A673 (cell line): ENCODE measurements around the gene MGAT4D. TPM values are rescaled to one million over a fixed set of nuclear protein-coding genes. Genes with fewer than 3 reads are reported as not detected.
"Not testable (repeated sequence)": the region's sequence is repeated elsewhere in the genome, so short reads cannot be mapped to it uniquely, and the experiment has no call there.

Experiments
- BruUV-seq: library from RNA; stranded (reverse); fragments of 400-500 nt; replicated peaks from 2 replicates; lab custom pipeline; 2021; lab: Mats Ljungman, UMichigan
- CTCF ChIA-PET: fragments of 300-600 bp; sonication (Branson Sonifier 250); formaldehyde crosslinking; loops from one replicate; lab custom pipeline; 2022; ENCODE audit warnings: antibody characterized with exemption; lab: Charles Lee
- POLR2A ChIA-PET: fragments of 300-600 bp; sonication (Branson Sonifier 250); formaldehyde crosslinking; loops from one replicate; lab custom pipeline; 2022; ENCODE audit warnings: antibody characterized with exemption; ENCODE audit not compliant: low non-redundant PET; lab: Charles Lee
- DNase-seq: peaks from one replicate; pipeline ENCODE4 v3.0.0-alpha.2; 2015; ENCODE audit warnings: low spot score
- H3K27ac ChIP-seq: fragments of 200-600 bp; sonication (generic); 2 replicates; pipeline ENCODE4 v1.5.1; 2016; ENCODE audit warnings: mixed run types, low read depth, mild to moderate bottlenecking, mixed read lengths, antibody characterized with exemption, low read length; ENCODE audit not compliant: poor library complexity, severe bottlenecking
- H3K27me3 ChIP-seq: fragments of 200-600 bp; sonication (generic); replicated peaks from 2 replicates; pipeline ENCODE4 v1.6.1; 2017; ENCODE audit warnings: mixed run types, low read depth, mild to moderate bottlenecking, mixed read lengths, antibody characterized with exemption, low read length; ENCODE audit not compliant: insufficient read depth, poor library complexity
- H3K36me3 ChIP-seq: fragments of 200-600 bp; sonication (generic); 2 replicates; pipeline ENCODE4 v1.6.1; 2016; ENCODE audit warnings: mixed run types, mild to moderate bottlenecking, mixed read lengths, antibody characterized with exemption, low read length; ENCODE audit not compliant: insufficient read depth, poor library complexity, severe bottlenecking
- H3K4me1 ChIP-seq: fragments of 200-600 bp; sonication (generic); 2 replicates; pipeline ENCODE4 v1.6.1; 2017; ENCODE audit warnings: mixed run types, mild to moderate bottlenecking, mixed read lengths, antibody characterized with exemption, low read length; ENCODE audit not compliant: insufficient read depth, poor library complexity, severe bottlenecking
- H3K4me3 ChIP-seq: fragments of 200-600 bp; sonication (generic); 2 replicates; pipeline ENCODE4 v1.5.1; 2016; ENCODE audit warnings: low read depth, mixed run types, mild to moderate bottlenecking, mixed read lengths, low read length; ENCODE audit not compliant: poor library complexity, severe bottlenecking
- H3K9me3 ChIP-seq: fragments of 200-600 bp; sonication (generic); 2 replicates; pipeline ENCODE4 v1.6.1; 2016; ENCODE audit warnings: mixed run types, low read depth, mild to moderate bottlenecking, mixed read lengths, antibody characterized with exemption, low read length; ENCODE audit not compliant: poor library complexity, severe bottlenecking
- EZH2 ChIP-seq: fragments of 200-600 bp; sonication (generic); IDR thresholded peaks from 2 replicates; pipeline ENCODE4 v1.6.1; 2017; ENCODE audit warnings: borderline replicate concordance, low read depth, mild to moderate bottlenecking, mixed read lengths, antibody characterized with exemption, low read length; ENCODE audit not compliant: poor library complexity, severe bottlenecking
- intact Hi-C: fragments of 100-400 bp; cut with micrococcal nuclease; formaldehyde crosslinking; loops from one replicate; pipeline ENCODE4 v1.10.0; 2022; ENCODE audit not compliant: unreplicated experiment
- total RNA-seq: library from RNA; stranded (reverse); gene quantifications from 2 replicates; pipeline ENCODE4 v1.2.3, GENCODE V29; 2021
- TF ChIP-seq, protein P1 (sequence below): fragments of 300-800, 200-600 bp; sonication (generic); conservative IDR thresholded peaks from 2 replicates; pipeline ENCODE4 v1.5.1; 2017; ENCODE audit warnings: low read depth, mild to moderate bottlenecking, antibody characterized with exemption, low read length, moderate library complexity, mixed read lengths

MGAT4D gene
- total RNA-seq, 1 experiment from 2014 or later: not detected

DNA sequence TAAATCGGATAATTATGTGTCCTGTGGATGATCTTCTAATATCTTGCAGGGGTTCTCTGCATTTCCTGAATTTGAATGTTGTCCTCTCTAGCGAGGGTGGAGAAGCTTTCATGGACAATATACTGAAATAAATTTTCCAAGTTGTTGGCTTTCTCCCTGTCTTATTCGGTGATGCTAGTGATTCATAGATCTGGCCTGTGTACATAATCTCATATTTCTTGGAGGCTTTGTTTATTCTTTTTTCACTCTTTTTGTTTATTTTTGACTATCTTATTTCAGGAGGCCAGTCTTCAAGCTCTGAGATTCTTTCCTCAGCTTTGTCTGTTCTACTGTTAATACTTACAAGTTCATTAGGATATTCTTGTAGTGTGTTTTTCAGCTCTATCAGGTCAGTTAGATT, 49.9 kb downstream of the MGAT4D start:
- no TSS peak for BruUV-seq
- H3K27ac ChIP-seq: no peak overlapping the region
- ChIA-PET POLR2A (no interaction called here), CTCF (no interaction called here)
- no peaks in the 10 kb centered on the region for H3K9me3 ChIP-seq
- no peaks in the 10 kb centered on the region for H3K36me3 ChIP-seq
- intact Hi-C loops: no loop called here
- peaks cover 9% of the 10 kb centered on the region for H3K4me1 ChIP-seq
- no peak overlapping the region for H3K4me3 ChIP-seq
- no peaks in the 10 kb centered on the region for H3K27me3 ChIP-seq
- TF ChIP-seq EZH2: no peak
- TF ChIP-seq, protein P1, sequence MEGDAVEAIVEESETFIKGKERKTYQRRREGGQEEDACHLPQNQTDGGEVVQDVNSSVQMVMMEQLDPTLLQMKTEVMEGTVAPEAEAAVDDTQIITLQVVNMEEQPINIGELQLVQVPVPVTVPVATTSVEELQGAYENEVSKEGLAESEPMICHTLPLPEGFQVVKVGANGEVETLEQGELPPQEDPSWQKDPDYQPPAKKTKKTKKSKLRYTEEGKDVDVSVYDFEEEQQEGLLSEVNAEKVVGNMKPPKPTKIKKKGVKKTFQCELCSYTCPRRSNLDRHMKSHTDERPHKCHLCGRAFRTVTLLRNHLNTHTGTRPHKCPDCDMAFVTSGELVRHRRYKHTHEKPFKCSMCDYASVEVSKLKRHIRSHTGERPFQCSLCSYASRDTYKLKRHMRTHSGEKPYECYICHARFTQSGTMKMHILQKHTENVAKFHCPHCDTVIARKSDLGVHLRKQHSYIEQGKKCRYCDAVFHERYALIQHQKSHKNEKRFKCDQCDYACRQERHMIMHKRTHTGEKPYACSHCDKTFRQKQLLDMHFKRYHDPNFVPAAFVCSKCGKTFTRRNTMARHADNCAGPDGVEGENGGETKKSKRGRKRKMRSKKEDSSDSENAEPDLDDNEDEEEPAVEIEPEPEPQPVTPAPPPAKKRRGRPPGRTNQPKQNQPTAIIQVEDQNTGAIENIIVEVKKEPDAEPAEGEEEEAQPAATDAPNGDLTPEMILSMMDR: no peak
- DNase-seq: no peak

DNA sequence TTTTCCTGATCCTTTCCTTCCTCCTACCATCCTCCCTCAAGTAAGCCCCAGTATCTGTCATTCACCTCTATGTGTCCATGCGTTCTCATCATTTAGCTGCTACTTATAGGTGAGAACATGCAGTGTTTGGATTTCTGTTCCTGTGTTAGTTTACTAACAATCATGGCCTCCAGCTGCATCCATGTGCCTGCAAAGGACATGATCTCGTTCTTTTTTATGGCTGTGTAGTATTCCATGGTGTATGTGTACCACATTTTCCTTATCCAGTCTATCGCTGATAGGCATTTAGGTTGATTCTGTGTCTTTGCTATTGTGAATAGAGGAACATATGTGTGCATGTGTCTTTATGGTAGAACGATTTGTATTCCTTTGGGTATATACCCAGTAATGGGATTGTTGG, 53.7 kb downstream of the MGAT4D start:
- H3K9me3 ChIP-seq, DNase-seq, H3K36me3 ChIP-seq, intact Hi-C loops, H3K4me1 ChIP-seq, H3K4me3 ChIP-seq, POLR2A ChIA-PET, CTCF ChIA-PET, BruUV-seq, H3K27me3 ChIP-seq, H3K27ac ChIP-seq: not testable (repeated sequence)

DNA sequence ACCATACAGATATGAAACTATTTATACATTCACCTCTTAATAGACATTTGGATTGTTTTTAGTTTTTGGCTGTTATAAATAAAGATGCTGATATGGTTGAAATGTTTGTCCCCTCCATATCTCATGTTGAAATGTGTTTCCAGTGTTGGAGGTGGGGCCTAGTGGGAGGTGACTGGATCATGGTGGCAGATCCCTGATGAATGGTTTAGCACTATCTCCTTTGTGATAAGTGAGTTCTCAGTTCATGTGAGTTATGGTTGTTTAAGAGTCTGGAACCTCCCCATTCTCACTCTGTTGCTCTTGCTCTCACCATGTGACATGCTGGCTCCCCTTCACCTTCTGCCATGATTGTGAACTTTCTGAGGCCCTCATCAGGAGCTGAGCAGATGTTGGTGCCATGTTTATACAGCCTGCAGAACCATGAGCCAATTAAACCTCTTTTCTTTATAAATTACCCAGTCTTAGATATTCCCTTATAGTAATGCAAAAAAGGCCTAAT, 58.4 kb downstream of the MGAT4D start:
- Histone ChIP-seq H3K4me1 (no peaks in the 10 kb centered on the region), H3K27me3 (no peaks in the 10 kb centered on the region), H3K27ac (no peak overlapping the region), H3K4me3 (no peak overlapping the region), H3K9me3 (no peaks in the 10 kb centered on the region), H3K36me3 (no peaks in the 10 kb centered on the region)
- TF ChIP-seq, protein P1: no peak
- TF ChIP-seq EZH2: no peak
- ChIA-PET POLR2A (no interaction called here), CTCF (no interaction called here)
- BruUV-seq: no TSS peak
- intact Hi-C loops: no loop called here
- no peak for DNase-seq

DNA sequence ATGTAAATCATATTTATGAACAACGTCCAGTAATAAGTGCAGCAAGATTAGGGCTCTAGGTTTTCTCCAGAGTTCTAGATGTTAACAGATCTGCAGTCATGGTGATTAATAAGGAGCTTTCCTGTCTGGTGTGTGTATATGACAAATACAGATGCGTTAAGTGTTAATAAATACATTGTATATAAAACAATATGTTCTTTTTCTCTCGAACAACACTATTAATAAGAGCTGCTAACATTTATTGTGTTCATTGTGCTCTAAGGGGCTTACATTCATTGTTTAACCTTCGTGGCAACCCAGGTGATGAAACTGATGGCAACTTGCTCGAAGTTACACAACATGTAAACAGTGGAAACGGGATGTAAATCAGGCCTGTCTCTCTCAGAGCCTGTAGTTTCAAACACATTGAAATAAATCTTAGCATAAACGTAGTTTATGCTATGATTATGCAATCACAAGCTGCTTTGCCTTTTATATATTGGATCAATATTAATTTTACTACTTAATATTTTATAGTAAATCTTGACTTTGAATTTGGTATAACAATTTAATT, 70.1 kb downstream of the MGAT4D start:
- intact Hi-C loops: loop anchor here (5.0 kb wide), 1 partner anchor 424 kb away; no protein-coding TSS in a partner anchor
- Histone ChIP-seq H3K27ac (no peak overlapping the region), H3K9me3 (no peaks in the 10 kb centered on the region), H3K4me3 (peak overlapping the region; percentile 68), H3K27me3 (no peaks in the 10 kb centered on the region), H3K36me3 (no peaks in the 10 kb centered on the region), H3K4me1 (no peaks in the 10 kb centered on the region)
- BruUV-seq: no TSS peak
- CTCF ChIA-PET: no interaction called here
- POLR2A ChIA-PET: interaction anchor here (0.6 kb wide), 1 partner anchor 488 kb away, joined by 3 read pairs; no protein-coding TSS in a partner anchor
- peak; percentile 20 for DNase-seq
- TF ChIP-seq EZH2: no peak
- TF ChIP-seq, protein P1: no peak
